B cell (primary cell): ENCODE results near the gene ATG12.

Experiments used
- CTCF ChIP-seq: fragments of 200-600 bp; IDR thresholded peaks from one replicate; pipeline ENCODE4 v1.8.0; 2022; ENCODE audit warnings: antibody characterized with exemption, mild to moderate bottlenecking
- EZH2 ChIP-seq: IDR thresholded peaks from 2 replicates; pipeline ENCODE4 v1.6.1; 2012; ENCODE audit warnings: borderline replicate concordance, low read depth, mild to moderate bottlenecking, moderate library complexity, low read length; ENCODE audit not compliant: insufficient read depth, poor library complexity, severe bottlenecking

GRCh38 chr5:115869256-115869795, 28.0 kb upstream of the ATG12 start:
- TF ChIP-seq CTCF: no peak
- TF ChIP-seq EZH2: no peak
